ENCODE data around the gene HACD2.

HACD2 gene

GRCh38 chr3:123536153-123536895, 48.5 kb downstream of the HACD2 start:
- Histone ChIP-seq H3K4me1 (no peaks in the 10 kb centered on the region), H3K27ac (no peak overlapping the region), H3K36me3 (ENCODE audit: control insufficient read depth, insufficient read depth, low read length) (peaks cover 1% of the 10 kb centered on the region), H3K4me3 (ENCODE audit: low read depth, low read length) (no peak overlapping the region), H3K27me3 (ENCODE audit: control insufficient read depth, insufficient read depth, low read length) (no peaks in the 10 kb centered on the region), H3K4me2 (ENCODE audit: low read length) (no peak overlapping the region), H3K9me3 (ENCODE audit: control insufficient read depth, low read length) (no peaks in the 10 kb centered on the region), H3K79me2 (no peaks in the 10 kb centered on the region), H3K9ac (no peak overlapping the region), H2AFZ (no peak overlapping the region)
- no peak for TF ChIP-seq CTCF (IDR thresholded peaks at IDR 0.05)

- no peak overlapping the region for H3K27ac ChIP-seq
- TF ChIP-seq CTCF (IDR thresholded peaks at IDR 0.05), result no peak
- no peak overlapping the region for H3K4me3 ChIP-seq (ENCODE audit: low read depth, low read length)
- H3K9ac ChIP-seq, result no peak overlapping the region
- no peaks in the 10 kb centered on the region for H3K36me3 ChIP-seq (ENCODE audit: control insufficient read depth, insufficient read depth, low read length)
- no peaks in the 10 kb centered on the region for H3K4me1 ChIP-seq
- no peaks in the 10 kb centered on the region for H3K9me3 ChIP-seq (ENCODE audit: control insufficient read depth, low read length)
- H3K79me2 ChIP-seq, result no peaks in the 10 kb centered on the region
- no peak overlapping the region for H2AFZ ChIP-seq
- no peak overlapping the region for H3K4me2 ChIP-seq (ENCODE audit: low read length)
- H3K27me3 ChIP-seq (ENCODE audit: control insufficient read depth, insufficient read depth, low read length), result no peaks in the 10 kb centered on the region
These were observed 49.3 kb downstream of the HACD2 start for GRCh38 chr3:123535580-123535979.

- H3K4me3 ChIP-seq (ENCODE audit: low read depth, low read length), result no peak overlapping the region
- no peaks in the 10 kb centered on the region for H3K27me3 ChIP-seq (ENCODE audit: control insufficient read depth, insufficient read depth, low read length)
- H3K36me3 ChIP-seq (ENCODE audit: control insufficient read depth, insufficient read depth, low read length), result no peaks in the 10 kb centered on the region
- no peaks in the 10 kb centered on the region for H3K79me2 ChIP-seq
- no peak overlapping the region for H3K9ac ChIP-seq
- no peak overlapping the region for H3K27ac ChIP-seq
- no peak overlapping the region for H2AFZ ChIP-seq
- no peaks in the 10 kb centered on the region for H3K4me1 ChIP-seq
- no peaks in the 10 kb centered on the region for H3K9me3 ChIP-seq (ENCODE audit: control insufficient read depth, low read length)
- H3K4me2 ChIP-seq (ENCODE audit: low read length), result no peak overlapping the region
- no peak for TF ChIP-seq CTCF (IDR thresholded peaks at IDR 0.05)
These were observed 50.6 kb downstream of the HACD2 start for GRCh38 chr3:123534264-123534663.

- Histone ChIP-seq H3K27me3 (ENCODE audit: control insufficient read depth, insufficient read depth, low read length) (no peaks in the 10 kb centered on the region), H3K36me3 (ENCODE audit: control insufficient read depth, insufficient read depth, low read length) (no peaks in the 10 kb centered on the region), H3K79me2 (no peaks in the 10 kb centered on the region), H3K4me1 (no peaks in the 10 kb centered on the region), H3K9ac (no peak overlapping the region), H3K27ac (no peak overlapping the region), H3K4me3 (ENCODE audit: low read depth, low read length) (no peak overlapping the region), H3K9me3 (ENCODE audit: control insufficient read depth, low read length) (no peaks in the 10 kb centered on the region), H3K4me2 (ENCODE audit: low read length) (no peak overlapping the region), H2AFZ (no peak overlapping the region)
- TF ChIP-seq CTCF (IDR thresholded peaks at IDR 0.05), result no peak
These were observed 51.2 kb downstream of the HACD2 start for GRCh38 chr3:123533554-123534159.

GRCh38 chr3:123528130-123528529, 56.7 kb downstream of the HACD2 start:
- H3K9ac ChIP-seq, result no peak overlapping the region
- H3K9me3 ChIP-seq (ENCODE audit: control insufficient read depth, low read length), result no peaks in the 10 kb centered on the region
- no peaks in the 10 kb centered on the region for H3K4me1 ChIP-seq
- no peak overlapping the region for H2AFZ ChIP-seq
- no peaks in the 10 kb centered on the region for H3K27me3 ChIP-seq (ENCODE audit: control insufficient read depth, insufficient read depth, low read length)
- H3K27ac ChIP-seq, result no peak overlapping the region
- no peak overlapping the region for H3K4me3 ChIP-seq (ENCODE audit: low read depth, low read length)
- no peaks in the 10 kb centered on the region for H3K36me3 ChIP-seq (ENCODE audit: control insufficient read depth, insufficient read depth, low read length)
- no peaks in the 10 kb centered on the region for H3K79me2 ChIP-seq
- no peak overlapping the region for H3K4me2 ChIP-seq (ENCODE audit: low read length)
- no peak for TF ChIP-seq CTCF (IDR thresholded peaks at IDR 0.05)
